GM21423 (cell line): ENCODE measurements around the gene KCNMA1.
A peak's percentile ranks its signal among the peaks of the same experiment; 100 is the strongest.

Experiments used
- ATAC-seq: cut with Tn5 transposase; IDR thresholded peaks from one replicate; pipeline ENCODE4 v1.9.1; 2021; ENCODE audit warnings: mild to moderate bottlenecking, moderate library complexity; ENCODE audit not compliant: unreplicated experiment

Gene KCNMA1

DNA sequence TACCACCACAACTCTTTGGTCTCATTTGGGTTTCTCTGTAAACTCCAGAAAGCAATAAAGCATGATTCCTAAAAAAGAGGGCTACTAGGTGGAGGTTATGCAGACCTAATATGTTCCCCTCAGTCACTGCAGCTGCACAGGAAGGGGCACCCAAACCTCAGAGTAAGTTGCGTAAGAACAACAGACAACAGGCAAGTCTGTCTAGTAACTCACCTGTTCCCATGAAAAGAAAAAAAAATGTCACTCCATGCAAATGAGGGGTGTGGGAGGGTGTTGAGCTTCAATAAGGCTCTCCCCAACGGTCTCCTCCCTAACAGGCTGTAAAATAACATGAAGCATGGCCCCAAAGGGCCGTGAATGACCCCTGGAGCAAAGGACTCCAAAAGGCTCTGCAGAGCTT lies 461.4 kb downstream of the KCNMA1 start:
- no peak for ATAC-seq

DNA sequence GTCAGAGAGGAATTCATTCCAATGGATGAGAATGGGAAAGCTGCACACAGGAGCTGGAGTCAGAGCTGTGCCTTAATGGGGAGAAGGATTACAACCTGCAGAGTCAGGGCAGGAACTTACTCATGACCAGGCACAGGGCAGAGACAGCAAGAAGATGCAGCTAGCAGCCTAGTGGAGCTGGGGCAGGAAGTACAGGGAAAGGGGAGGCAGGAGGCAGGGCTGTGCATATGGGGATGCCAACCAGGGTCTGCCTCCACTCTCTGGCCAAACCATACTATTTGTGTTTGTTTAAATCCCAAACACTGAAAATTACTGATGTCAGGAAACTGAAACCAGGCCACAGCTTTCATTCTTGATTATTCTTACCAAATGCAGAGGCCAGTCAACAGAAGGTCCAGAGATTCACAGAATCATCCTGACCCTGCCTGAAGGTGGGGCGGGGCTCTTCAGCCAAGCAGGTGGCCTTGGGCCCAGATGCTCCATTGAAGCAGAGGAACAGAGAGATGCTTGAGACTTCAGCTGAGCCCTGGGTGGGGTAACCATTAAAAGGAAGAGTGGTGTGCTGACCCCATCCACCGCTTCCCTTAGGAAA lies 461.9 kb downstream of the KCNMA1 start:
- no peak for ATAC-seq

GRCh38 chr10:77173615-77174461 lies 463.8 kb downstream of the KCNMA1 start:
- ATAC-seq: peak; percentile 79

- no peak for ATAC-seq
Observed at GRCh38 chr10:77172086-77172485, 465.5 kb downstream of the KCNMA1 start.

- ATAC-seq: no peak
Observed at GRCh38 chr10:77168861-77169260, 468.7 kb downstream of the KCNMA1 start.

DNA sequence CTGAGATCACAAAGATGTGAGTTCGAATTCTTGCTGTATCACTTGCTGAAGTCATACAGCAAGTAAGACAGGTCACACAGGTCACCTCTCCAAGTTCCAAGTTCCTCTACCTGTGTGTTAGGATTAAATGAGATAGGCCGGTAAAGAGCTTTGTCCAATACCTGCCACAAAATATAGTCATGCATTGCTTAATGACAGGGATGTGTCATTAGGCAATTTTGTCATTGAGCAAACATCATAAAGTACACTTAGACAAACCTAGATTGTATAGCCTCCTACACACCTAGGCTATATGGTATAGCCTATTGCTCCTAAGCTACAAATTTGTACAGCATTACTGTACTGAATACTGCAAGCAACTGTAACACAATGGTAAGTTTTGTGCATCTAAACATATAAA lies 469.4 kb downstream of the KCNMA1 start:
- ATAC-seq: no peak

DNA sequence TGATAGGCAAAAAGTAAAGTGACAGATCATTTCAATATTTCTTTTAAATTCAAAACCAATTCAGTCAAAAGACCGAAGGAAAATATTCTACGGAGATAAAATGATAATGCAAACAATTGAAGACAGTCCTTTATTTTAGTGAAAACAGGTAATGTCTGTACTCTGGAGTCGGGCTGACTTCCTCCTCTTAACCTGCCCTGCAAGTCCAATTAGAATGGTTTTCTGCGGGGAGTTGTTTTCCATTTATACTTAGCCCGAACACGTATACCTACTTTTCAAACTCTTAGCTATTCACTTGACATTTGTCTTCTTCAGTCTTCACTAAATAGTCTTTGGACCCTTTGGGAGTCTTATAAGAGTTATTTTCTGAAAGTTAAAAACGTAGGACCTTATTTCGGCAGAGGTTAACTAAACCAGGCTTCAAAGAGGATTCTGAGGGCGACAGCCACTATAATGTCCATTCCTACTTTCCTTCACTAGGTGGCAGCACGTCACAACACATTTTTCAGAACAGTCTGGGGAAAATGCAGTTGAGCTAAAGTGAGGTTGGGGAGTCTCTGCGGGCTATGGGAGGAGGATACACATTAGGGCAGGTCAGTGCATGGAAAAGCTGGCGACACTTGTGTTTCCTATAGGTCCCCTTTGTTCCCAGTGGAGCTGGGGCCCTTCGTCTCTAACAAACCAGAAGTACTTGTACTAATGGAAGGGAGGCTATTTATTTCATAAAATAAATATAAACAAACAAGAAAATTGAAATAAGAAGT lies 472.0 kb downstream of the KCNMA1 start:
- ATAC-seq: no peak

DNA sequence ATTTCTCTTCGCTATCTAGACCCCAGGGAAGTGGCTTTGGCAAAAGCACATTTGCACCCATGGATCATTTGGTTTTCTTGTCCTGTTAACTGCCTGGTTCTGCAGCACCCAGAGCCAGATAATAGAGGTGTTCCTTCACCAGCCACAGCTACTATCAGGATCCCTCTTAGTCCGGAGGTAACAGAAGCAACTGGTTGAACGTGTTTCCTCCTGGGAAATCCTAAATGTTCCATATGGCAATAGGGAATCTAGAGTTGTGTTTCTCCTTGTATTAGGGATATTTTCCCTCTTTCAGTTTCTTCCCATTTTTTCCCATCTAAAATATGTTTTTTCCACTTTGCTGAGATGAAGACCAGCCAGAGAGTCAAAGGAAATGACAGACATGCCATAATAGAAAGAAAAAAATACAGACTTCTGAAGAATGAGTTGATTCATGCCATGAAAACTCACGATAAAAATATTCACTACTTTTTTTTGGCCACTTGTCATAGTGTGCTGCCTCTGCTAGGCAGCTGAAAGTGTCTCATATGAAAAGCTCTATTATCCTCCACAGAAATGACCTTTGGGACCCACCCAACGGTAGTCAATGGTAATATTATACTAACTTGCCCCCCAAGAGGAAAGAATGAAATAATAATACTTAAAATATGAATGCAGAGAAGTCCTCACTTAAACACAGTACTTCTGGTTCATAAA lies 472.8 kb downstream of the KCNMA1 start:
- ATAC-seq: no peak

- ATAC-seq: no peak
Observed at GRCh38 chr10:77163670-77164348, 473.8 kb downstream of the KCNMA1 start.

- ATAC-seq: no peak
Observed at GRCh38 chr10:77162697-77163096, 474.9 kb downstream of the KCNMA1 start.

DNA sequence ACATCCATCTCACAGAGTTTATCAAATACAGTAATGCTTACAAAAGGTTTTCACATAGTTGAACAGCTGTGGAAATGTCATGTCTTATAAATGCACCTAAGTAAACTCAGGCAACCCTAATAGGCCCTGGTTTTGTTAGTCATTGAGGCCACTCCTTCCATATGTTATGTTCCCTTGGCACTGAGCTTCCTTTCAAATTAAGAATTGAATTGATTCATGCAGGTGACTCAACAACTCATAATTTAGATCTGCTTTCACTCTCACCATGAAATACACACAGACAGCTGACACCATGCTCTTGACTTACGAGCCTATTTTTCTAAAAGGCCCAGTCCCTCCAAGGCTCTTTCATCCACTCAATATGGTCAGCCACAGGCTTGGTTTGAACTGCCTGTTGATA lies 476.9 kb downstream of the KCNMA1 start:
- ATAC-seq: no peak

DNA sequence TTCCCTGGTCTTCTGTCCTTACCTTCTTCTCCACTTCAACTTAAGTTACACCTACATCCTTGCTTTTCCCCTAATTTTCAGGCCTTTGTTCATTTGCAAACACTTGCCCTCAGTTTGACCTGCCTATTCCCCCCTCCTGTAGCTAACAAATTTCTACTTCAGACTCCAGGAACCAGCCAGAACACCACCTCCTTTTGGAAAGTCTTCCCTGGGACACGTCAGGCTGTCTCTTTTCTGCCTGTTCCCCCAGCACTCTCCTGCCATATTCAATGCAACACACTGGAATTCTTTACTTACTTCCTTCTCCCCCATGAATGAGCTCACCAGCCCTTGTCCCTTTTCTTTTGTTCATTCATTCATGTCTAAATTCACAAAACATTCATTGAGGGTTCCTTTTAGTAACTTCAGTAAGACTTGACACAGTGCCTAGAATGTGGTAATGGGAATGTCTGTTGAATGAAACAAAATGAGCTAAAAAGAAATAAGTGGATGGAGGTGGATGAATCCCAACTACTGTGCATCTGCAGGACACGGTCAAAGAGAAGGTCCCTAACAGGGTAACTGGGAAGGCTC lies 478.0 kb downstream of the KCNMA1 start:
- no peak for ATAC-seq

GRCh38 chr10:77158666-77159065 lies 478.9 kb downstream of the KCNMA1 start:
- no peak for ATAC-seq

GRCh38 chr10:77157248-77158019 lies 480.2 kb downstream of the KCNMA1 start:
- no peak for ATAC-seq

DNA sequence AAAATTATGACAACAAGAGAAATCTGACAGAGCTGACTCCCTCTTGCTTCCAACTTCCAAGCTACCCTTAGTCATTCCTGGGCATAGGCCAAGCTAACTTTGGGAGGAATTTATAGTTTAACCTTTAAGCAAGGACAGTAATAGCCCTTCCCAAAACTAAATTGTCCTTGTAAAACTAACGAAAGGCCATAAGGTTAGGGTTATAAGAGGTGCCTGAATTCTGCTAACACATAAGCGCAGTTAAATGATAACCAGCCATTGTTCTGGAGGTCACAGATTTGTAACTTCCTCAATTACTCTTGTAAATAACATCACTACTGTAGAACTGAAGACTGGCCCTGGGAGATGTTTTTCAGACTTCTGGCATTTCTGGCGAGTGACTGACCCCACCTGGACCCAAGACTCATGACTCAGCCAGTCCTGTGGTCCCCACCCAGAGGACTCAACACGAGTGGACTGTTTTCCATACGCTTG lies 481.2 kb downstream of the KCNMA1 start:
- ATAC-seq: no peak

DNA sequence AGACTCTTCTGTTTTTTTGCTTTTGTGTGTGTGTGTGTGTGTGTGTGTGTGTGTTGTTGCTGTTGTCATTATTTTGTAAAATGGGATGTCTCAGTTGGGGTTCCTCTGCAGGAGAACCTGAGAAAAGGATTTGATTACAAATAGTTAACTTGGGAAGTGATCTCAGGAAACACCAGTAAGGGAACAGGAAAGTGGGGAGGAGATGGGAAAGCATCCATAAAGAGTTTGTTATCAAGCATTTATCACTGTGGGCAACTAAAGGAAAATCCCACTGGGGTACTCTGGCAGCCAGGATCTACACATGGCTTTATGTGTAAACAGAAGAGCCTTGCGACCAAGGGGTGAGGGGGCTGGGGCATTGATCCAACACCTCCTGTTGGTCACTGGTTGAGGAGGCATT lies 485.4 kb downstream of the KCNMA1 start:
- ATAC-seq: no peak

GRCh38 chr10:77151408-77151807 lies 486.2 kb downstream of the KCNMA1 start:
- ATAC-seq: no peak

DNA sequence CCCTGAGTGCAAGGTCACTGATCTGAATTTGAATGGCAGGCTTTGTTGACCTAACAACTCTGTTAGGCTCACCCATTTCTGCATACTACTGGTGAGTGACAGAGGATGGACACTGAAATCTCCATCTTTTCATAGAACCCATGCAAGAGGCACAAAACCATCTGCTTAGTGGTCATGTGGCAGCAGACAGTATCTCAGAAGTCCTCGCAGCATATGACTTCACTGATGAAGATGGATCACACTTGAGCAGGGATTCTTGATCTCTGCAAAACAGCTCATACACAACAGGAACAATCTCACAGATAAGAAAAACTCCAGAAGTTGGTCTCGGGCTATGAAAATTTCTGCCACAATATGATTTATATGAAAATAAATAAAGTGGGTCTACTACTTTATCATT lies 487.9 kb downstream of the KCNMA1 start:
- ATAC-seq: no peak

- ATAC-seq: no peak
Observed at GRCh38 chr10:77149001-77149400, 488.6 kb downstream of the KCNMA1 start.
